Testis (tissue), 2 donors: ENCODE data around the gene TGM2.

Experiments used
- POLR2A ChIP-seq: fragments of 450-650 bp; IDR thresholded peaks from one replicate; pipeline ENCODE4 v1.6.1; 2017; ENCODE audit warnings: antibody characterized with exemption, mild to moderate bottlenecking, moderate library complexity
- TF ChIP-seq, protein P1 (sequence below), 3 experiments: fragments of 450-650 bp in 2 of 3; fragments of 200-600 bp in 1 of 3; sonication (generic) in 1 of 3; IDR thresholded peaks; one replicate each; pipeline ENCODE4 v1.5.1; 2016 to 2019; ENCODE audit warnings: antibody characterized with exemption in 3 of 3, mild to moderate bottlenecking in 2 of 3, moderate library complexity in 1 of 3

- TF ChIP-seq, protein P1, sequence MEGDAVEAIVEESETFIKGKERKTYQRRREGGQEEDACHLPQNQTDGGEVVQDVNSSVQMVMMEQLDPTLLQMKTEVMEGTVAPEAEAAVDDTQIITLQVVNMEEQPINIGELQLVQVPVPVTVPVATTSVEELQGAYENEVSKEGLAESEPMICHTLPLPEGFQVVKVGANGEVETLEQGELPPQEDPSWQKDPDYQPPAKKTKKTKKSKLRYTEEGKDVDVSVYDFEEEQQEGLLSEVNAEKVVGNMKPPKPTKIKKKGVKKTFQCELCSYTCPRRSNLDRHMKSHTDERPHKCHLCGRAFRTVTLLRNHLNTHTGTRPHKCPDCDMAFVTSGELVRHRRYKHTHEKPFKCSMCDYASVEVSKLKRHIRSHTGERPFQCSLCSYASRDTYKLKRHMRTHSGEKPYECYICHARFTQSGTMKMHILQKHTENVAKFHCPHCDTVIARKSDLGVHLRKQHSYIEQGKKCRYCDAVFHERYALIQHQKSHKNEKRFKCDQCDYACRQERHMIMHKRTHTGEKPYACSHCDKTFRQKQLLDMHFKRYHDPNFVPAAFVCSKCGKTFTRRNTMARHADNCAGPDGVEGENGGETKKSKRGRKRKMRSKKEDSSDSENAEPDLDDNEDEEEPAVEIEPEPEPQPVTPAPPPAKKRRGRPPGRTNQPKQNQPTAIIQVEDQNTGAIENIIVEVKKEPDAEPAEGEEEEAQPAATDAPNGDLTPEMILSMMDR (IDR thresholded peaks at IDR 0.05), result no peak
- no peak for TF ChIP-seq POLR2A
These were observed 30.4 kb downstream of the TGM2 start for GRCh38 chr20:38134427-38135270.
